Endothelial cell of umbilical vein (primary cell): Measurements from ENCODE around the gene ARHGDIA. TPM values are rescaled to one million over a fixed set of nuclear protein-coding genes. Genes with fewer than 3 reads are reported as not detected.

Source experiments
- BruUV-seq: library from RNA; stranded (reverse); fragments of 400-500 nt; replicated peaks from 2 replicates; lab custom pipeline; 2021; lab: Mats Ljungman, UMichigan
- CTCF ChIA-PET: fragments of 300-600, 350-600 bp; sonication (Branson Sonifier 250); formaldehyde crosslinking; loops from one replicate; lab custom pipeline; 2021; ENCODE audit warnings: antibody characterized with exemption, inconsistent platforms; lab: Charles Lee
- POLR2A ChIA-PET: fragments of 300-600, 350-600 bp; sonication (Branson Sonifier 250); formaldehyde crosslinking; loops from one replicate; lab custom pipeline; 2021; ENCODE audit warnings: antibody characterized with exemption, inconsistent platforms; lab: Charles Lee
- DNase-seq: peaks from one replicate; pipeline ENCODE4 v3.0.0-alpha.2; 2011; ENCODE audit warnings: low read depth, low spot score
- FAIRE-seq: peaks from 2 replicates; lab custom pipeline; 2011; peaks lifted over from hg19 to GRCh38; lab: Jason Lieb, UNC
- H2AFZ ChIP-seq: 2 replicates; pipeline ENCODE4 v1.6.0; 2012; ENCODE audit warnings: low read depth, low read length, control low read depth, inconsistent platforms
- H3K27ac ChIP-seq: 2 replicates; pipeline ENCODE4 v1.5.1; 2011; ENCODE audit warnings: low read depth, mild to moderate bottlenecking, control low read depth, low read length, moderate library complexity; ENCODE audit not compliant: insufficient read depth
- H3K27me3 ChIP-seq, 2 experiments: 2 replicates each; pipeline versions ENCODE4 v1.6.0 to v1.6.1; 2011; ENCODE audit warnings: low read length in 2 of 2, mixed read lengths in 1 of 2; ENCODE audit not compliant: control insufficient read depth in 2 of 2, insufficient read depth in 2 of 2
- H3K36me3 ChIP-seq, 2 experiments: 2 replicates in 1 of 2; 3 replicates in 1 of 2; pipeline ENCODE4 v1.5.1; 2011; ENCODE audit warnings: low read length in 2 of 2, mild to moderate bottlenecking in 1 of 2, moderate library complexity in 1 of 2; ENCODE audit not compliant: control insufficient read depth in 2 of 2, insufficient read depth in 2 of 2; ENCODE audit errors: extremely low read depth in 1 of 2
- H3K4me1 ChIP-seq: 3 replicates; pipeline ENCODE4 v1.5.1; 2011; ENCODE audit warnings: mild to moderate bottlenecking, low read length; ENCODE audit not compliant: control insufficient read depth, insufficient read depth; ENCODE audit errors: extremely low read depth
- H3K4me2 ChIP-seq: 2 replicates; pipeline ENCODE4 v1.6.1; 2011; ENCODE audit warnings: low read length, control low read depth, mixed read lengths; ENCODE audit not compliant: insufficient read depth
- H3K4me3 ChIP-seq, 3 experiments: fragments of 200-600 bp in 1 of 3; sonication (generic), shearing (Covaris generic) in 1 of 3; replicated peaks in 1 of 3; 2 replicates each; pipeline ENCODE4 v1.5.1; 2011 to 2016; ENCODE audit warnings: control low read depth in 3 of 3, low read length in 3 of 3, mild to moderate bottlenecking in 2 of 3, inconsistent platforms in 1 of 3, low read depth in 1 of 3, moderate library complexity in 1 of 3; ENCODE audit not compliant: insufficient read depth in 1 of 3
- H3K79me2 ChIP-seq: 2 replicates; pipeline ENCODE4 v1.6.0; 2012; ENCODE audit warnings: low read length, inconsistent platforms; ENCODE audit not compliant: control insufficient read depth, insufficient read depth
- H3K9ac ChIP-seq: replicated peaks from 2 replicates; pipeline ENCODE3; 2011; ENCODE audit warnings: low read length, control low read depth; ENCODE audit not compliant: insufficient read depth; ENCODE audit errors: extremely low read depth
- H3K9me1 ChIP-seq: replicated peaks from 3 replicates; pipeline ENCODE4 v1.6.0; 2011; ENCODE audit warnings: mild to moderate bottlenecking, low read length; ENCODE audit not compliant: control insufficient read depth, insufficient read depth; ENCODE audit errors: extremely low read depth
- H3K9me3 ChIP-seq: replicated peaks from 2 replicates; pipeline ENCODE4 v1.5.1; 2012; ENCODE audit warnings: low read length, inconsistent platforms; ENCODE audit not compliant: control insufficient read depth, insufficient read depth
- H4K20me1 ChIP-seq: replicated peaks from 2 replicates; pipeline ENCODE3; 2011; ENCODE audit warnings: mild to moderate bottlenecking, low read length; ENCODE audit not compliant: control insufficient read depth, insufficient read depth; ENCODE audit errors: extremely low read depth
- EZH2 ChIP-seq: IDR thresholded peaks from 2 replicates; pipeline ENCODE4 v1.6.1; 2012; ENCODE audit warnings: borderline replicate concordance, low read depth, mild to moderate bottlenecking, moderate library complexity, low read length, inconsistent platforms; ENCODE audit not compliant: severe bottlenecking
- FOS ChIP-seq: IDR thresholded peaks from 2 replicates; pipeline ENCODE4 v1.6.1; 2011; ENCODE audit warnings: mild to moderate bottlenecking, low read length, moderate library complexity, borderline replicate concordance; ENCODE audit not compliant: insufficient read depth
- GATA2 ChIP-seq: IDR thresholded peaks from 2 replicates; pipeline ENCODE4 v1.7.0; 2011; ENCODE audit warnings: low read depth, mild to moderate bottlenecking, moderate library complexity, mixed read lengths, low read length; ENCODE audit not compliant: insufficient read length, insufficient read depth
- JUN ChIP-seq: IDR thresholded peaks from 2 replicates; pipeline ENCODE4 v1.6.1; 2011; ENCODE audit warnings: borderline replicate concordance, low read depth; ENCODE audit not compliant: insufficient read length, insufficient read depth
- MAX ChIP-seq: IDR thresholded peaks from 2 replicates; pipeline ENCODE4 v1.6.1; 2011; ENCODE audit not compliant: insufficient read depth, insufficient read length
- MYC ChIP-seq: IDR thresholded peaks from one replicate; pipeline ENCODE4 v1.6.1; 2011; ENCODE audit warnings: mild to moderate bottlenecking, low read depth, low read length
- POLR2A ChIP-seq: IDR thresholded peaks from 2 replicates; pipeline ENCODE4 v1.6.1; 2012; ENCODE audit warnings: low read depth, mild to moderate bottlenecking, control low read depth, low read length
- POLR2AphosphoS5 ChIP-seq: IDR thresholded peaks from 2 replicates; pipeline ENCODE4 v1.6.1; 2012; ENCODE audit warnings: low read depth, mild to moderate bottlenecking, control low read depth, low read length, moderate library complexity; ENCODE audit not compliant: insufficient read depth
- dilution Hi-C: fragments of 300-500 bp; cut with MboI; formaldehyde crosslinking; loops from one replicate; pipeline ENCODE4 v1.15.0; 2019; ENCODE audit warnings: low sequenced_read_pairs; ENCODE audit not compliant: extremely low pct_ligation_motif_present
- intact Hi-C: fragments of 100-400 bp; cut with micrococcal nuclease; formaldehyde crosslinking; loops from one replicate; pipeline ENCODE4 v1.10.0; 2022
- polyA plus RNA-seq, 4 experiments: library from polyadenylated mRNA; depleted of rRNA in 3 of 4; stranded (reverse) in 3 of 4; unstranded in 1 of 4; fragments of >200 nt; gene quantifications; 2 replicates each; pipeline versions ENCODE4 v1.2.1 to v1.2.3, GENCODE V29; 2011 to 2012; ENCODE audit warnings: missing spikeins in 1 of 4
- total RNA-seq: library from RNA; stranded (reverse); gene quantifications from 2 replicates; pipeline ENCODE4 v1.2.3, GENCODE V29; 2021
- TF ChIP-seq, protein P1 (sequence below), 2 donors: IDR thresholded peaks; 1 replicate in 1 of 2; 2 replicates in 1 of 2; pipeline ENCODE4 v1.5.1; 2011; ENCODE audit warnings: low read length in 2 of 2, mild to moderate bottlenecking in 2 of 2, moderate library complexity in 2 of 2, control low read depth in 1 of 2, inconsistent platforms in 1 of 2, low read depth in 1 of 2; ENCODE audit not compliant: insufficient read depth in 1 of 2; ENCODE audit errors: extremely low read depth in 1 of 2

The ARHGDIA gene
- total and polyA plus RNA-seq, 2 donors (not counting 3 experiments of a cell fraction or from before 2014, with no cell fraction given), result 358 to 645 TPM

DNA sequence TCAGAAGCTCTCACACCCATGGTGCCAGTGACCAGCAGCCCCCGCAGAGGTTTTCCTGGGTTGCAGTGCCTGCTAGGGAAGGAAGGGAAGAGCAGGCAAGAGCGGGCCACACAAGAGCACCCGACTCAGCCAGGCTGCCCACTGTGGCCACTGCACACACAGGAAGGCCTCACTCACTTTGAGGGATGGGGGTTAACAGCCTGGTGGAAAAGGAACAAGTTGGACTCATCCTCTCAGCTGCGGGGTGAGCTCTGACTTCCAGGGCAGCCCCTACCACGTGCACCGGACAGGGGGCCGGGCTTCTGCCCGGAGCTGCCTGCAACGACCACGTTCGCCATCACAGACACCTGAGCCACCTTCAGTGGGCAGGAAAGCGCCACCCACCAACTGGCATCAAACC is 18.9 kb downstream of the ARHGDIA start:
- H3K4me3 ChIP-seq, result no peak overlapping the region
- no peaks in the 10 kb centered on the region for H3K4me1 ChIP-seq
- no peaks in the 10 kb centered on the region for H3K9me1 ChIP-seq
- intact Hi-C loops, result no loop called here
- H3K36me3 ChIP-seq, result peaks cover 17 to 52% of the 10 kb centered on the region in 2 experiments
- no peaks in the 10 kb centered on the region for H4K20me1 ChIP-seq
- H3K9ac ChIP-seq, result no peak overlapping the region
- H3K27me3 ChIP-seq, result no peaks in the 10 kb centered on the region
- no peaks in the 10 kb centered on the region for H3K9me3 ChIP-seq
- no TSS peak for BruUV-seq
- peaks cover 38% of the 10 kb centered on the region for H3K79me2 ChIP-seq
- ChIA-PET POLR2A (no interaction called here), CTCF (interaction anchor here (1.0 to 1.6 kb wide), 3 partner anchors 16 to 118 kb away, joined by 3 to 4 read pairs (median 3); no protein-coding TSS in a partner anchor)
- TF ChIP-seq JUN, result no peak
- TF ChIP-seq FOS, result no peak
- no peak for TF ChIP-seq MAX
- no peak for TF ChIP-seq MYC
- TF ChIP-seq POLR2A, result no peak
- TF ChIP-seq, protein P1, sequence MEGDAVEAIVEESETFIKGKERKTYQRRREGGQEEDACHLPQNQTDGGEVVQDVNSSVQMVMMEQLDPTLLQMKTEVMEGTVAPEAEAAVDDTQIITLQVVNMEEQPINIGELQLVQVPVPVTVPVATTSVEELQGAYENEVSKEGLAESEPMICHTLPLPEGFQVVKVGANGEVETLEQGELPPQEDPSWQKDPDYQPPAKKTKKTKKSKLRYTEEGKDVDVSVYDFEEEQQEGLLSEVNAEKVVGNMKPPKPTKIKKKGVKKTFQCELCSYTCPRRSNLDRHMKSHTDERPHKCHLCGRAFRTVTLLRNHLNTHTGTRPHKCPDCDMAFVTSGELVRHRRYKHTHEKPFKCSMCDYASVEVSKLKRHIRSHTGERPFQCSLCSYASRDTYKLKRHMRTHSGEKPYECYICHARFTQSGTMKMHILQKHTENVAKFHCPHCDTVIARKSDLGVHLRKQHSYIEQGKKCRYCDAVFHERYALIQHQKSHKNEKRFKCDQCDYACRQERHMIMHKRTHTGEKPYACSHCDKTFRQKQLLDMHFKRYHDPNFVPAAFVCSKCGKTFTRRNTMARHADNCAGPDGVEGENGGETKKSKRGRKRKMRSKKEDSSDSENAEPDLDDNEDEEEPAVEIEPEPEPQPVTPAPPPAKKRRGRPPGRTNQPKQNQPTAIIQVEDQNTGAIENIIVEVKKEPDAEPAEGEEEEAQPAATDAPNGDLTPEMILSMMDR (IDR thresholded peaks at IDR 0.05; ENCODE audit: extremely low read depth in 1 of 2, insufficient read depth in 1 of 2, low read depth in 1 of 2, low read length in 2 of 2), result no peak
- TF ChIP-seq EZH2, result no peak
- TF ChIP-seq GATA2, result no peak
- no peak for TF ChIP-seq POLR2AphosphoS5
- FAIRE-seq, result no peak
- dilution Hi-C loops, result no loop called here
- H2AFZ ChIP-seq, result no peak overlapping the region
- DNase-seq, result no peak
- no peak overlapping the region for H3K27ac ChIP-seq
- no peak overlapping the region for H3K4me2 ChIP-seq
